NCI-H774 (cell line): ENCODE results near the gene ZNF688.
A peak's percentile ranks its signal among the peaks of the same experiment; 100 is the strongest.
"Not testable (repeated sequence)": the region's sequence is repeated elsewhere in the genome, so short reads cannot be mapped to it uniquely, and the experiment has no call there.

Experiments used
- DNase-seq: peaks from one replicate; lab custom pipeline; 2025; lab: John Stamatoyannopoulos, UW

The ZNF688 gene

GRCh38 chr16:30557707-30557956 is 13.9 kb downstream of the ZNF688 start:
- DNase-seq: no peak

- DNase-seq: no peak
Observed at GRCh38 chr16:30556125-30556473, 15.4 kb downstream of the ZNF688 start.

GRCh38 chr16:30555315-30556124 is 16.0 kb downstream of the ZNF688 start:
- DNase-seq: no peak

- no peak for DNase-seq
Observed at GRCh38 chr16:30554557-30555314, 16.8 kb downstream of the ZNF688 start.

GRCh38 chr16:30553393-30553899 is 18.1 kb downstream of the ZNF688 start:
- DNase-seq: no peak

GRCh38 chr16:30552956-30553355 is 18.6 kb downstream of the ZNF688 start:
- DNase-seq: no peak

- DNase-seq: no peak
Observed at GRCh38 chr16:30551781-30552180, 19.7 kb downstream of the ZNF688 start.

GRCh38 chr16:30548416-30549253 is 22.9 kb downstream of the ZNF688 start:
- DNase-seq: no peak

GRCh38 chr16:30546115-30546514 is 25.4 kb downstream of the ZNF688 start:
- no peak for DNase-seq

GRCh38 chr16:30543067-30543466 is 28.4 kb downstream of the ZNF688 start:
- no peak for DNase-seq

GRCh38 chr16:30541502-30542329 is 29.8 kb downstream of the ZNF688 start:
- DNase-seq: no peak

- not testable (repeated sequence) for DNase-seq
Observed at GRCh38 chr16:30540916-30541464, 30.5 kb downstream of the ZNF688 start.

GRCh38 chr16:30539986-30540526 is 31.5 kb downstream of the ZNF688 start:
- DNase-seq: not testable (repeated sequence)

GRCh38 chr16:30539000-30539964 is 32.2 kb downstream of the ZNF688 start:
- no peak for DNase-seq

GRCh38 chr16:30536391-30537024 is 35.0 kb downstream of the ZNF688 start:
- DNase-seq: not testable (repeated sequence)

GRCh38 chr16:30535777-30536190 is 35.7 kb downstream of the ZNF688 start:
- no peak for DNase-seq

- no peak for DNase-seq
Observed at GRCh38 chr16:30535106-30535776, 36.3 kb downstream of the ZNF688 start.

- DNase-seq: peak; percentile 90
Observed at GRCh38 chr16:30534368-30535105, 37.0 kb downstream of the ZNF688 start, which contains the start of gene ZNF747. Gene ZNF747 (minus strand): TSS chr16:30534858. CDS start chr16:30534679, 179 bp downstream.
